ENCODE measurements around the gene ZFAND3.

The ZFAND3 gene

DNA sequence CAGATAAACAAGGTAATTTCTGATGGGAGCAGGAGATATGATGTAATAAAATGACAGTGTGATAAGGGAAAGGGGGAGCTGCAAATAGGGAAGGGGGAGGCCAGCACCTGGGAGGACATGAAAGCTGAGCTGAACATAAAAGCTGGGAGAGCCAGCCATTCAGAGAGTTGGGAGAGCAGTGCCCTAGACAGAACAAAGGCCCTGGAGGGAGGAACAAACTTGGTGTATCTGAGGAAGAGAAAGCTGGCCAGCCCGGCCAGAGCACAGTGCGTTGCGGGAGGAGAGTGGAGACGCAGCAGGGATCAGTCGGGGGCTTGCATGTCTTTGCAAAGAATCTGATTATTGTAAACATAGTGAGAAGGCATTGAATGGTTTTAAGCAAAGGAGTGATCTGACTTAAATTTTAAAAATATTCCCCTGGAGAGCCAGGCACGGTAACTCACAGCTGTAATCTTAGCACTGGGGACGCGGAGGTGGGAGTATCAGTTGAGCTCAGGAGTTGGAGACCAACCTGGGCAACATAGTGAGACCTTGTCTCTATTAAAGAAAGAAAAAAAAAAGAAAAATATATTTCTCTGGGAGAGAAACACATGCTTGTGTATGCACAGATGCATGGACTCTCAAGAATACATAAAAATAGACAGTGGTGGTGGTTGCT lies 318.2 kb downstream of the ZFAND3 start:
- no peaks in the 10 kb centered on the region for H3K27me3 ChIP-seq (ENCODE audit: insufficient read depth, low read length, poor library complexity)
- H3K4me3 ChIP-seq (ENCODE audit: low read depth in 1 of 2, low read length in 2 of 2): no peak overlapping the region
- no peak overlapping the region for H2AFZ ChIP-seq (ENCODE audit: low read depth, low read length)
- no peak overlapping the region for H3K27ac ChIP-seq (ENCODE audit: low read length)
- DNase-seq (no peak), ATAC-seq (ENCODE audit: insufficient read depth, low read depth) (no peak)
- peaks cover 22% of the 10 kb centered on the region for H4K20me1 ChIP-seq (ENCODE audit: insufficient read depth, low read length)
- H3K79me2 ChIP-seq (ENCODE audit: insufficient read depth, low read length): no peaks in the 10 kb centered on the region
- H3K9me3 ChIP-seq (ENCODE audit: insufficient read depth, low read length, severe bottlenecking): no peaks in the 10 kb centered on the region
- H3K36me3 ChIP-seq (ENCODE audit: insufficient read depth, low read length): peaks cover 9% of the 10 kb centered on the region; the same call in 1 of the 2 replicates
- no peak overlapping the region for H3K4me2 ChIP-seq (ENCODE audit: insufficient read depth, low read length)
- H3K4me1 ChIP-seq (ENCODE audit: insufficient read depth, low read length): no peaks in the 10 kb centered on the region
- TF ChIP-seq EZH2 (IDR thresholded peaks at IDR 0.05; ENCODE audit: borderline replicate concordance, low read depth, low read length, severe bottlenecking) (no peak), CTCF (IDR thresholded peaks at IDR 0.05; ENCODE audit: borderline replicate concordance, extremely low read depth, low read length, poor library complexity, severe bottlenecking) (no peak)
- no peak overlapping the region for H3K9ac ChIP-seq (ENCODE audit: low read depth, low read length)

DNA sequence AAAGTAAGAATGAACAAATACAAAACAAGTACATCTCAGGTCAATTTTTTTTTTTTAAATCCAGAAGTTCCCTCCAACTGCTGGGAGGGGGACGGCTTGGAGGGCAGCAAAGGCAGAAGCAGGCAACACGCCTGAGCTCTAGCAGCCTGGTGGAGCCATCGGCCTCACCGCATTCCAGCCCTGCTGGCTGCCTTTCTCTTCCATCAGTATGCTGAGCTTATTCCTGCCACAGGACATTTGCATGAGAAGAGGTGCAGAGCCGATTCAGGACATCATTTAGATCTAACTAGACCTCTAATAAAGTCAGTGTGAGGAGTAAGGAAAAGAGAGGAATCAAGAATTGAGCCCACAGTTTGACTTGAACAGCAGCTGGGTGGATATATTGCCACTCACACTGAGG lies 318.8 kb downstream of the ZFAND3 start:
- Histone ChIP-seq H3K9me3 (ENCODE audit: insufficient read depth, low read length, severe bottlenecking) (no peaks in the 10 kb centered on the region), H3K4me2 (ENCODE audit: insufficient read depth, low read length) (no peak overlapping the region), H2AFZ (ENCODE audit: low read depth, low read length) (no peak overlapping the region), H3K27me3 (ENCODE audit: insufficient read depth, low read length, poor library complexity) (no peaks in the 10 kb centered on the region), H3K4me1 (ENCODE audit: insufficient read depth, low read length) (no peaks in the 10 kb centered on the region), H3K9ac (ENCODE audit: low read depth, low read length) (no peak overlapping the region), H3K36me3 (ENCODE audit: insufficient read depth, low read length) (0 out of 2 replicates have a peak, but pooled peaks cover 8% of the 10 kb centered on the region), H3K79me2 (ENCODE audit: insufficient read depth, low read length) (no peaks in the 10 kb centered on the region), H3K4me3 (ENCODE audit: low read depth in 1 of 2, low read length in 2 of 2) (no peak overlapping the region), H4K20me1 (ENCODE audit: insufficient read depth, low read length) (peaks cover 21% of the 10 kb centered on the region), H3K27ac (ENCODE audit: low read length) (no peak overlapping the region)
- ATAC-seq (ENCODE audit: insufficient read depth, low read depth): no peak
- TF ChIP-seq EZH2 (IDR thresholded peaks at IDR 0.05; ENCODE audit: borderline replicate concordance, low read depth, low read length, severe bottlenecking): no peak
- no peak for TF ChIP-seq CTCF (IDR thresholded peaks at IDR 0.05; ENCODE audit: borderline replicate concordance, extremely low read depth, low read length, poor library complexity, severe bottlenecking)
- no peak for DNase-seq

- no peaks in the 10 kb centered on the region for H3K4me1 ChIP-seq (ENCODE audit: insufficient read depth, low read length)
- ATAC-seq (ENCODE audit: insufficient read depth, low read depth): no peak
- TF ChIP-seq CTCF (IDR thresholded peaks at IDR 0.05; ENCODE audit: borderline replicate concordance, extremely low read depth, low read length, poor library complexity, severe bottlenecking) (no peak), EZH2 (IDR thresholded peaks at IDR 0.05; ENCODE audit: borderline replicate concordance, low read depth, low read length, severe bottlenecking) (no peak)
Measured at GRCh38 chr6:38141085-38141484, 321.6 kb downstream of the ZFAND3 start.

More at GRCh38 chr6:38141085-38141484, 321.6 kb downstream of the ZFAND3 start:
- no peaks in the 10 kb centered on the region for H3K9me3 ChIP-seq (ENCODE audit: insufficient read depth, low read length, severe bottlenecking)
- H2AFZ ChIP-seq (ENCODE audit: low read depth, low read length): no peak overlapping the region
- DNase-seq: no peak
- H3K4me2 ChIP-seq (ENCODE audit: insufficient read depth, low read length): no peak overlapping the region
- no peak overlapping the region for H3K27ac ChIP-seq (ENCODE audit: low read length)
- peaks cover 25% of the 10 kb centered on the region for H4K20me1 ChIP-seq (ENCODE audit: insufficient read depth, low read length)
- H3K27me3 ChIP-seq (ENCODE audit: insufficient read depth, low read length, poor library complexity): no peaks in the 10 kb centered on the region
- H3K36me3 ChIP-seq (ENCODE audit: insufficient read depth, low read length): 0 out of 2 replicates have a peak, but pooled peaks cover 11% of the 10 kb centered on the region
- no peak overlapping the region for H3K4me3 ChIP-seq (ENCODE audit: low read depth in 1 of 2, low read length in 2 of 2)
- H3K9ac ChIP-seq (ENCODE audit: low read depth, low read length): no peak overlapping the region
- H3K79me2 ChIP-seq (ENCODE audit: insufficient read depth, low read length): no peaks in the 10 kb centered on the region
